Measurements from ENCODE around the gene HAL. TPM values are rescaled to one million over a fixed set of nuclear protein-coding genes. Genes with fewer than 3 reads are reported as not detected.

HAL gene
- total and polyA plus RNA-seq, 12 donors, result 0.07 to 0.93 (median 0.30) TPM; not detected in 4

DNA sequence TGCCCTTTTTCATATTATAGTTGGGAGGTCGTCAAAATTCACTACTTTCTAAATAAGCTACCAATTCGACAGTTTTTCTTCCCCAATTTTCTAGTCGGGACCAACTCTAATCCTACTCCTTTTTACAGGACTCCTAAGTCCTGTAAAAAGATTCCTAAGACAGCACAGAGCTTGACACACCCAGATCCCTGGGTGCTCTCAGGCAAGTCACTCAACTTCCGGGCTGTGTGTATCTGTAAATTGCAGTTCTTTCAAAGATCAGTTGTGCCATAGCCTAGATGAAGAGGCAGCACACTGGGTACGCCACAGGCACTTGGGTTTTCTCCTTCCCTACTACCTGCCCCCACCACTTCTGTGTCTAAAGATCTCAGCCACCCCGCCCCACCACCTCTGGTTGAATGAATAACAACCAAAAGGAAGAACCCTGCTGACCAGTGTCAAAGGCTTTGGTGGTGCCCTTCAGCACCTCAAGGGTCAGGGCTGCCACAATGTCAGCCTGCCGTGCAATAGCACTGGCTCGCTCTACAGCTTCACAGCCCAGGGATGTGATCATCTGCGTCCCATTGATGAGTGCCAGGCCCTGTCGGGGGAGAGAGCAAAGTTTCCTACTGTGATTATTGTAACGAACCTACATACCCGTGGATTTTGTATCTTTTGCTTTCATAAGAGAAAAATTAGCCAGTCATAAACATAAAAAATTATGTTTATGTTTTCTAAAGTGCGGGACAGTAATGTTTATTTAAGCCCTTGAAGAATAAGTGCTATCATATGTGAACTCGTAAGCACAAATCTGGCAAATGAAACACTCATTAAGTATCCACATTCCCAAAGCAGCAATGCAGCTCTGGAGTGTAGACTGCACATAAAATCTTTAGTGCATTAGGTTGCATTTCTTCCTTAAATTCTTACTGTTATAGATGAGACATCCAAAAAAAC, 9.2 kb downstream of the HAL start:
- H3K27ac ChIP-seq, result no peak overlapping the region
- no peak overlapping the region for H3K4me3 ChIP-seq
- intact Hi-C loops (cut with DNase I), result no loop called here
- peaks cover 0 to 6% (median 0%) of the 10 kb centered on the region in 9 donors for H3K4me1 ChIP-seq
- no peak for ATAC-seq
- no peaks in the 10 kb centered on the region for H3K9me3 ChIP-seq
- DNase-seq, result no peak
- TF ChIP-seq, protein P1, sequence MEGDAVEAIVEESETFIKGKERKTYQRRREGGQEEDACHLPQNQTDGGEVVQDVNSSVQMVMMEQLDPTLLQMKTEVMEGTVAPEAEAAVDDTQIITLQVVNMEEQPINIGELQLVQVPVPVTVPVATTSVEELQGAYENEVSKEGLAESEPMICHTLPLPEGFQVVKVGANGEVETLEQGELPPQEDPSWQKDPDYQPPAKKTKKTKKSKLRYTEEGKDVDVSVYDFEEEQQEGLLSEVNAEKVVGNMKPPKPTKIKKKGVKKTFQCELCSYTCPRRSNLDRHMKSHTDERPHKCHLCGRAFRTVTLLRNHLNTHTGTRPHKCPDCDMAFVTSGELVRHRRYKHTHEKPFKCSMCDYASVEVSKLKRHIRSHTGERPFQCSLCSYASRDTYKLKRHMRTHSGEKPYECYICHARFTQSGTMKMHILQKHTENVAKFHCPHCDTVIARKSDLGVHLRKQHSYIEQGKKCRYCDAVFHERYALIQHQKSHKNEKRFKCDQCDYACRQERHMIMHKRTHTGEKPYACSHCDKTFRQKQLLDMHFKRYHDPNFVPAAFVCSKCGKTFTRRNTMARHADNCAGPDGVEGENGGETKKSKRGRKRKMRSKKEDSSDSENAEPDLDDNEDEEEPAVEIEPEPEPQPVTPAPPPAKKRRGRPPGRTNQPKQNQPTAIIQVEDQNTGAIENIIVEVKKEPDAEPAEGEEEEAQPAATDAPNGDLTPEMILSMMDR (IDR thresholded peaks at IDR 0.05), result no peak
- WGBS, 2 donors, result 74 to 78% methylated on average over 14 of the region's 14 CpGs
- H3K36me3 ChIP-seq, result peaks cover 0 to 4% (median 0%) of the 10 kb centered on the region in 9 donors
- H3K27me3 ChIP-seq, result peaks cover 0 to 15% (median 0%) of the 10 kb centered on the region in 7 donors

DNA sequence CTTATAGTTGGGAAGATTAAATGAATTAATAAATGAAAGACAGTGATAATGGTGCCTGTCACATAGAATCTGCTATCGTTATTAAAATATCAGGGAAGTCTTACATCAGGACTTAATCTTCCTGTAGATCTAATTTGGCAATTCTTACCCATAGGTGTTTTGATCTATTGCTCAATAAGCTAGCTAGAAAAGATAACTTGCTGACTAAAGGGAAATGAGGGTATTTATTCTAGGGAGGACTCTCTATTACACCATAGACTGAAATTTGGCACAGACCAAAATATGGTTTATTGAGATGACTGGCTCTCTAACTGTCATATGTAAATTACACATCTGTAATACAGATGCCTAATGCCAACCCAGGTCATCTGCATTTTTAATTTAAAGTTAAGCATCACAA, 11.5 kb downstream of the HAL start:
- TF ChIP-seq, protein P1 (IDR thresholded peaks at IDR 0.05), result no peak
- no peak overlapping the region for H3K27ac ChIP-seq
- H3K4me1 ChIP-seq, result peaks cover 0 to 6% (median 0%) of the 10 kb centered on the region in 9 donors
- 90 to 95% methylated on average over 1 of the region's 1 CpG for WGBS, 2 donors
- DNase-seq (no peak), ATAC-seq (no peak)
- H3K27me3 ChIP-seq, result peaks cover 0 to 15% (median 0%) of the 10 kb centered on the region in 7 donors
- intact Hi-C loops (cut with DNase I), result no loop called here
- H3K36me3 ChIP-seq, result no peaks in the 10 kb centered on the region
- no peak overlapping the region for H3K4me3 ChIP-seq
- no peaks in the 10 kb centered on the region for H3K9me3 ChIP-seq

DNA sequence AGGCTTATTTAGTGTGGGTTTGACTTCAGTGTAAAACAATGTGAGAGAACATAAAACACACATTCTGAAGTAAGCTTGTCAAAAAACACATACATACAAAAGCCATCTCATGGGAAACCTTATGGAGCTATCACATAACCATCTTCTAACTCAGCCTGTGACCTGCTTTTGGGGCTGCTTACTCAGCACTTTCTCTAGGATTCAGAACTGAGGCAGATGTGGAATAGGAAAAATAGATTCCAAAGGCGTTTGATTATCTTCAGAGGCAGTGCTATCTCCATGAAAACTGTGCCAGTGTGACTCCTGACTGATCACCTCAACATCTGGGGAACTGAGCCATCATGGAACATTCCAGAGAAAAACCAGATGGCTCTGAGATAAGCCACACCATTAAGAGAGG, 13.5 kb downstream of the HAL start:
- Histone ChIP-seq H3K27me3 (no peaks in the 10 kb centered on the region), H3K9me3 (no peaks in the 10 kb centered on the region), H3K4me1 (no peaks in the 10 kb centered on the region), H3K4me3 (no peak overlapping the region), H3K27ac (no peak overlapping the region), H3K36me3 (no peaks in the 10 kb centered on the region)
- intact Hi-C loops (cut with DNase I), result no loop called here
- TF ChIP-seq, protein P1 (IDR thresholded peaks at IDR 0.05), result no peak
- DNase-seq (no peak), ATAC-seq (no peak)
- 43 to 61% methylated on average over 1 of the region's 1 CpG for WGBS, 2 donors

DNA sequence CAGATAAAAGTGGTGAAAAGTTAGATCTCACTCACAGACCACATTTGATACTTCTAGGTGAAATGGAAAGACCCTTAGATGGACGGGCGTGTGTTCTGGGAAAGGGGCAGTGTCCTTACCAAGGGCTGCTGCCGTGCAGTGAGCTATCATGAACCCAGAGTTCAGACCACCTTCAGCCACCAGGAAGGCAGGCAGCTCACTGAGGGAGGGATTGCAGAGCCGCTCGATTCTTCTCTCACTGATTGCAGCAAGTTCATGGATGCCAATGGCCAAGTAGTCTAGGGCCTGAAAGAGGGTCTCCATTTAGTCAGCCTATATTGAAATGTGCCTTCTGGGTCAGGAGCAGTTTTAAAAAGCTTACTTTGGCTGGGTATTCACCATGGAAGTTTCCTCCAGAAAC, 15.7 kb downstream of the HAL start:
- intact Hi-C loops (cut with DNase I), result no loop called here
- no peak for DNase-seq
- ATAC-seq, result no peak
- Histone ChIP-seq H3K27me3 (no peaks in the 10 kb centered on the region), H3K36me3 (peaks cover 0 to 6% (median 0%) of the 10 kb centered on the region in 9 donors), H3K9me3 (no peaks in the 10 kb centered on the region), H3K4me1 (no peaks in the 10 kb centered on the region), H3K27ac (no peak overlapping the region), H3K4me3 (no peak overlapping the region)
- TF ChIP-seq, protein P1 (IDR thresholded peaks at IDR 0.05), result no peak
- WGBS, 2 donors, result 84 to 85% methylated on average over 5 of the region's 5 CpGs
